ENCODE measurements around the gene HNRNPLL.

GRCh38 chr2:38572167-38572566 lies 30.6 kb downstream of the HNRNPLL start:
- TF ChIP-seq MAX (IDR thresholded peaks at IDR 0.05) (no peak), ATF3 (IDR thresholded peaks at IDR 0.05) (no peak), YY1 (IDR thresholded peaks at IDR 0.05) (no peak), REST (IDR thresholded peaks at IDR 0.05) (no peak), EGR1 (IDR thresholded peaks at IDR 0.05; ENCODE audit: low read depth in 2 of 2) (no peak), RAD21 (IDR thresholded peaks at IDR 0.05) (no peak), TAF1 (conservative IDR thresholded peaks at IDR 0.05) (no peak), GABPA (IDR thresholded peaks at IDR 0.05 in 1 of 2, conservative IDR thresholded peaks at IDR 0.05 in 1 of 2) (no peak)
- TF ChIP-seq, protein P1, sequence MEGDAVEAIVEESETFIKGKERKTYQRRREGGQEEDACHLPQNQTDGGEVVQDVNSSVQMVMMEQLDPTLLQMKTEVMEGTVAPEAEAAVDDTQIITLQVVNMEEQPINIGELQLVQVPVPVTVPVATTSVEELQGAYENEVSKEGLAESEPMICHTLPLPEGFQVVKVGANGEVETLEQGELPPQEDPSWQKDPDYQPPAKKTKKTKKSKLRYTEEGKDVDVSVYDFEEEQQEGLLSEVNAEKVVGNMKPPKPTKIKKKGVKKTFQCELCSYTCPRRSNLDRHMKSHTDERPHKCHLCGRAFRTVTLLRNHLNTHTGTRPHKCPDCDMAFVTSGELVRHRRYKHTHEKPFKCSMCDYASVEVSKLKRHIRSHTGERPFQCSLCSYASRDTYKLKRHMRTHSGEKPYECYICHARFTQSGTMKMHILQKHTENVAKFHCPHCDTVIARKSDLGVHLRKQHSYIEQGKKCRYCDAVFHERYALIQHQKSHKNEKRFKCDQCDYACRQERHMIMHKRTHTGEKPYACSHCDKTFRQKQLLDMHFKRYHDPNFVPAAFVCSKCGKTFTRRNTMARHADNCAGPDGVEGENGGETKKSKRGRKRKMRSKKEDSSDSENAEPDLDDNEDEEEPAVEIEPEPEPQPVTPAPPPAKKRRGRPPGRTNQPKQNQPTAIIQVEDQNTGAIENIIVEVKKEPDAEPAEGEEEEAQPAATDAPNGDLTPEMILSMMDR (IDR thresholded peaks at IDR 0.05; ENCODE audit: low read depth, low read length, missing input control), result no peak
- TF ChIP-seq, protein P2, sequence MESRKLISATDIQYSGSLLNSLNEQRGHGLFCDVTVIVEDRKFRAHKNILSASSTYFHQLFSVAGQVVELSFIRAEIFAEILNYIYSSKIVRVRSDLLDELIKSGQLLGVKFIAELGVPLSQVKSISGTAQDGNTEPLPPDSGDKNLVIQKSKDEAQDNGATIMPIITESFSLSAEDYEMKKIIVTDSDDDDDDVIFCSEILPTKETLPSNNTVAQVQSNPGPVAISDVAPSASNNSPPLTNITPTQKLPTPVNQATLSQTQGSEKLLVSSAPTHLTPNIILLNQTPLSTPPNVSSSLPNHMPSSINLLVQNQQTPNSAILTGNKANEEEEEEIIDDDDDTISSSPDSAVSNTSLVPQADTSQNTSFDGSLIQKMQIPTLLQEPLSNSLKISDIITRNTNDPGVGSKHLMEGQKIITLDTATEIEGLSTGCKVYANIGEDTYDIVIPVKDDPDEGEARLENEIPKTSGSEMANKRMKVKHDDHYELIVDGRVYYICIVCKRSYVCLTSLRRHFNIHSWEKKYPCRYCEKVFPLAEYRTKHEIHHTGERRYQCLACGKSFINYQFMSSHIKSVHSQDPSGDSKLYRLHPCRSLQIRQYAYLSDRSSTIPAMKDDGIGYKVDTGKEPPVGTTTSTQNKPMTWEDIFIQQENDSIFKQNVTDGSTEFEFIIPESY (IDR thresholded peaks at IDR 0.05), result no peak

Measured in liver (tissue), 3 donors.